G401 (cell line): ENCODE results near the gene OOSP4B. TPM values are rescaled to one million over a fixed set of nuclear protein-coding genes. Genes with fewer than 3 reads are reported as not detected.
"Not testable (repeated sequence)": the region's sequence is repeated elsewhere in the genome, so short reads cannot be mapped to it uniquely, and the experiment has no call there.

Experiments
- DNase-seq: peaks from one replicate; pipeline ENCODE4 v3.0.0-alpha.2; 2015; ENCODE audit warnings: low spot score
- in situ Hi-C: cut with HindIII; loops from 2 replicates; pipeline ENCODE4 v1.10.0; 2016; ENCODE audit warnings: low sequenced_read_pairs, mixed read lengths
- total RNA-seq: library from RNA; depleted of rRNA; stranded (reverse); fragments of >200 nt; shearing (Covaris generic); gene quantifications from 2 replicates; pipeline ENCODE4 v1.2.3, GENCODE V29; 2014; rRNA removed

The OOSP4B gene
- total RNA-seq, 1 experiment from 2014 or later, result not detected

DNA sequence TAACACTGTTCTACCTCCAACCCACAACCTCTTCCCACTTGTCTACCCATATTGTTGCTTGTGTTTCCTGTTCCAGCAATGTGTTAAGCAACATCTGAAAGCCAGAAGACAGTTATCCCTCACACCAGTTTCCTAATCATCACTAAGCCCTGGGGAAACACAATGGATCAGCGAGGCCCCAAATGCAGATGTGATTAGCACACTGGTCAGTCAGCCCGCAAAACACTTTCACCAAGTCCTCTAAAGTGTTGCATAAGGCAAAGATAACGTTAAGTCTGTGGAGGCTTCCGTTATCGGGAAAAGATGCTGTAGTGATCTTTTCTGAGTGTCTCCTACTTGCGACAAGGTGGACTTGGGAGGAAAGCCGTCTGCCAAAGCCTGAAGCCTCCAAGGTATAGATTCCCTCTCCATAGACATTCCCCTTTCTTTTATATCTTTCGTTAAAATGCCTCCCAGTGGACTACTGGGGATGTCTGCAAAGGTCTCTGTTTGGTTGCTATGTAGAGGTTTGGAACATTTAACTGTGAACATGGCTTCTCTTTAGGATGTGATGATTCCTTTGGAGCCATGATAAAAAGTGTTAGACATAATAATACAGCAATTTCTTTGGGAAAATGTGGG is 39.5 kb downstream of the OOSP4B start, which contains the start of gene MS4A3:
Gene MS4A3 (plus strand): TSS at position 317 of the 621 bp plus-strand sequence. CDS start 4,496 bp downstream, outside the sequence.
- DNase-seq, result no peak
- in situ Hi-C loops, result no loop called here

- no peak for DNase-seq
- in situ Hi-C loops, result no loop called here
These were observed 42.1 kb downstream of the OOSP4B start for GRCh38 chr11:60059052-60059451.

GRCh38 chr11:60059521-60060240 is 42.7 kb downstream of the OOSP4B start:
- in situ Hi-C loops, result no loop called here
- no peak for DNase-seq

DNA sequence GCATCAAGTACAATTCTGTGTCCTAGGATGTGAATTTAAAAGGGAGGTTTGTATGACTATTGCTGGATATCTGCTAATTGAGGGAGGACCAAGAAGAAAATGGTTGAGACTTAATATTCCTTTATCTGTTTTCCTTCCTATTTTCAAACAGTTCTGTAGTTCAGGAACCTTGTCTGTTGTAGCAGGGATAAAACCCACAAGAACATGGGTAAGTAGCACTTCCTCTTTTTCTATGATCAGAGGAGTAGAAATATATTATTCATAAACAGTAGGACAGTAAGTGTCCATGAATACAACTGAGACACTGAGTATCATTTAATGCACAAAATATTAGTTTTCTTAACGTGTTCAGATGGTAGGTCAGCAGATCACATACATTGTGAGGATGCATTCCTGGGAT is 47.1 kb downstream of the OOSP4B start:
- in situ Hi-C loops, result no loop called here
- DNase-seq, result no peak

DNA sequence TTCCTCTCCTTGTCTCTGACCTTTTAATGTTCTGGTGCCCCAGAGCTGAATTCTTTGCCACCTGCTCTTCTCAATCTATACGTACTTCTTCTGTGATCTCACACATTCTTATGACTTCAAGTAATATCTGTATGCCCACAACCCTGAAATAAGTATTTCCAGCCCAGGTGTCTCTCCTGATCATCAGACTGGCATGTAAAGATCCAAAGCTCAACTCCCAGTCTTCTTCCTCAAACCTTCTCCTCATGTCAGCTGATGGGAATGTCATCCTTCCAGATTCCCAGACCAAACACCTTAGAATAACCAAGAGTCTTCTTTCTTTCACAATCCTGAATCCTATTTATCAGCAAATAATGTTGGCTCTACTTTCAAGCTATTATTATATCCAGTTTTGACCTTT is 48.8 kb downstream of the OOSP4B start:
- in situ Hi-C loops, result no loop called here
- no peak for DNase-seq

- DNase-seq, result no peak
- in situ Hi-C loops, result no loop called here
These were observed 52.5 kb downstream of the OOSP4B start for GRCh38 chr11:60069450-60069849.

GRCh38 chr11:60071644-60072043 is 54.7 kb downstream of the OOSP4B start:
- DNase-seq, in situ Hi-C loops: not testable (repeated sequence)

DNA sequence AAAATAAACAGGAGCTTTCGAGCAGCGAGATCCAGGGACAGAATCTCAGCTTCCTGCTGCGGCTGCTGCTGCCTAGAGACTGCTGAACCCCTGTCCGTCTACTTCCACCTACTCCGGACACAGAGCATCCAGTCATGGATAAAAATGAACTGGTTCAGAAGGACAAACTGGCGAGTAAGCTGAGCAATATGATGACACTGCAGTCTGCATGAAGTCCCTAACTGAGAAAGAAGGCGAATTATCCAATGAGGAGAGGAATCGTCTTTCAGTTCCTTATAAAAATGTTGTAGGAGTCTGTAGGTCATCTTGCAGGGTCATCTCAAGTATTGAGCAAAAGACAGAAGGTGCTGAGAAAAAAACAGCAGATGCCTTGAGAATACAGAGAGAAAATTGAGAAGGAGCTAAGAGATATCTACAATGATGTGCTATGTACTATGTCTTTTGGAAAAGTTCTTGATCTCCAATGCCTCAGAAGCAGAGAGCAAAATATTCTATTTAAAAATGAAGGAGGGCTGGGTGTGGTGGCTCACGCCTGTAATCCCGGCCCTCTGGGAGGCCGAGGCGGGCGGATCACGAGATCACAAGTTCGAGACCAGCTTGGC is 60.3 kb downstream of the OOSP4B start:
- no peak for DNase-seq
- in situ Hi-C loops, result no loop called here

- no peak for DNase-seq
- in situ Hi-C loops, result no loop called here
These were observed 61.0 kb downstream of the OOSP4B start for GRCh38 chr11:60077981-60078380.

DNA sequence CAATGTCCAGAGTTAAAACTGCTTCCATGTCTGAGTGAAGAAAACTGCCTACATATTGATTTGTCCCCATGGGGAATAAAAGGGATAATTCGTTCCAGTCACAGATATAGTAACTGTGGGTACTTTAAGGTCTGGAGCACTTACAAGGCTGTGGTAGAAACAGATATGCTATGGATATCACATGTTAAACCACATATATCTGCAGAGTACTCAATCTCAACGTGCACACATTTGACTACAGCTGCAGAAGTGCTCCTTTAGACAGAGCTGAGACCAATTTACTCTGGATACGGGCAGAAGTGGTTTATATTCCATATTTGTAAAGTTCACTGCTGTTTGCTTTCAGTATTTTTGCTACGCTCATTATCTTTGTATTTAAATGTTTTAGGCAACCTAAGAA is 61.8 kb downstream of the OOSP4B start:
- no peak for DNase-seq
- in situ Hi-C loops, result no loop called here

- no peak for DNase-seq
- in situ Hi-C loops, result no loop called here
These were observed 63.6 kb downstream of the OOSP4B start for GRCh38 chr11:60080535-60080934.

Other genes with a start within 250 kb of the OOSP4B start
- gene MRPL16, start 206.4 kb upstream of the OOSP4B start, total RNA-seq, result 103 and 124 TPM in 2 replicates
- not detected in 2 replicates for gene CBLIF, start 171.7 kb upstream of the OOSP4B start, total RNA-seq
- not detected in 2 replicates for gene TCN1, start 150.7 kb upstream of the OOSP4B start, total RNA-seq
- not detected in 2 replicates for gene OOSP3, start 138.4 kb upstream of the OOSP4B start, total RNA-seq
- not detected in 2 replicates for gene OOSP1, start 78.7 kb upstream of the OOSP4B start, total RNA-seq
- not detected in 2 replicates for gene OOSP4A, start 53.1 kb upstream of the OOSP4B start, total RNA-seq
- not detected in 2 replicates for gene OOSP2, start 23.2 kb downstream of the OOSP4B start, total RNA-seq
- not detected in 2 replicates for gene MS4A3, start 39.5 kb downstream of the OOSP4B start, total RNA-seq
- not detected in 2 replicates for gene MS4A2, start 71.5 kb downstream of the OOSP4B start, total RNA-seq
- gene MS4A6A, start 165.9 kb downstream of the OOSP4B start, total RNA-seq, result not detected in 2 replicates
- gene MS4A4E, start 226.0 kb downstream of the OOSP4B start, total RNA-seq, result not detected in 2 replicates